Upper lobe of left lung (tissue), 6 donors: ENCODE data around the gene DAPK2. TPM values are rescaled to one million over a fixed set of nuclear protein-coding genes. Genes with fewer than 3 reads are reported as not detected.
A peak's percentile ranks its signal among the peaks of the same experiment; 100 is the strongest.

Source experiments
- ATAC-seq, 2 donors: fragments of 200-7000 bp; cut with Tn5 transposase; one replicate each; pipeline ENCODE4 v1.9.1; 2022; ENCODE audit warnings: mild to moderate bottlenecking in 2 of 2, moderate library complexity in 2 of 2; ENCODE audit not compliant: low FRiP score in 2 of 2
- DNase-seq, 2 donors: peaks; one replicate each; pipeline ENCODE4 v3.0.0-alpha.2; 2019 to 2020
- H3K27ac ChIP-seq, 4 donors: fragments of 200-600 bp; sonication (generic); one replicate each; pipeline ENCODE4 v1.5.1; 2016 to 2019
- H3K27me3 ChIP-seq, 4 donors: fragments of 200-600 bp; sonication (generic); one replicate each; pipeline ENCODE4 v1.5.1; 2017 to 2019
- H3K36me3 ChIP-seq, 4 donors: fragments of 200-600 bp; sonication (generic); one replicate each; pipeline ENCODE4 v1.5.1; 2016 to 2019
- H3K4me1 ChIP-seq, 4 donors: fragments of 200-600 bp; sonication (generic); one replicate each; pipeline ENCODE4 v1.5.1; 2018 to 2019
- H3K4me3 ChIP-seq, 4 donors: fragments of 200-600 bp; sonication (generic); one replicate each; pipeline ENCODE4 v1.5.1; 2017 to 2019; ENCODE audit warnings: mild to moderate bottlenecking in 2 of 4, moderate library complexity in 1 of 4
- H3K9me3 ChIP-seq, 4 donors: fragments of 200-600 bp; sonication (generic); one replicate each; pipeline ENCODE4 v1.5.1; 2018 to 2019
- CTCF ChIP-seq, 6 experiments: fragments of 450-650 bp in 4 of 6; fragments of 200-600 bp in 2 of 6; sonication (generic) in 2 of 6; IDR thresholded peaks; one replicate each; pipeline ENCODE4 v1.5.1; 2016 to 2019; ENCODE audit warnings: antibody characterized with exemption in 6 of 6
- EP300 ChIP-seq, 4 donors: sonication (generic); formaldehyde crosslinking; IDR thresholded peaks; one replicate each; pipeline ENCODE4 v1.5.1; 2017; ENCODE audit warnings: antibody characterized with exemption in 4 of 4, control low read depth in 2 of 4
- POLR2A ChIP-seq, 4 donors: fragments of 450-650 bp; IDR thresholded peaks; one replicate each; pipeline ENCODE4 v1.5.1; 2016 to 2017; ENCODE audit warnings: antibody characterized with exemption in 4 of 4, mild to moderate bottlenecking in 2 of 4
- POLR2AphosphoS5 ChIP-seq, 2 donors: sonication (generic); formaldehyde crosslinking; IDR thresholded peaks; one replicate each; pipeline ENCODE4 v1.5.1; 2017; ENCODE audit warnings: antibody characterized with exemption in 2 of 2
- WGBS, 2 donors: methylation state at CpG; one replicate each; pipeline ENCODE4 v1.1.5; 2017 to 2018; 5-methylcytosine and 5-hydroxymethylcytosine counted together
- total RNA-seq, 6 donors: library from RNA; depleted of rRNA in 4 of 6; stranded (reverse); fragments of >200 nt in 4 of 6; gene quantifications; one replicate each; pipeline versions ENCODE4 v1.1.0 to v1.2.1, GENCODE V29; 2016 to 2021
- donor health status: DM: no; HTN: no; CAD: no; lungs with moderate emphysema.
- donor health status: DM: no; HTN: yes; CAD: no; lungs with severe emphysema.

Gene DAPK2
- total RNA-seq, 6 donors from 2014 or later: 58.3 to 270 (median 136) TPM

GRCh38 chr15:63881431-63881830 is 164.9 kb downstream of the DAPK2 start:
- Histone ChIP-seq H3K27me3 (no peaks in the 10 kb centered on the region), H3K4me3 (no peak overlapping the region), H3K9me3 (no peaks in the 10 kb centered on the region), H3K27ac (no peak overlapping the region), H3K4me1 (peaks cover 0 to 8% (median 0%) of the 10 kb centered on the region in 4 donors), H3K36me3 (no peaks in the 10 kb centered on the region)
- ATAC-seq (no peak), DNase-seq (no peak)
- TF ChIP-seq CTCF (IDR thresholded peaks at IDR 0.05) (no peak), POLR2AphosphoS5 (IDR thresholded peaks at IDR 0.05) (no peak), POLR2A (IDR thresholded peaks at IDR 0.05) (no peak), EP300 (IDR thresholded peaks at IDR 0.05) (no peak)
- WGBS, 2 donors: 66 to 84% methylated on average over 6 of the region's 6 CpGs

- H3K4me1 ChIP-seq: peaks cover 0 to 8% (median 0%) of the 10 kb centered on the region in 4 donors
- no peaks in the 10 kb centered on the region for H3K9me3 ChIP-seq
- ATAC-seq (no peak), DNase-seq (no peak)
- 34 to 43% methylated on average over 5 of the region's 5 CpGs for WGBS, 2 donors
- H3K4me3 ChIP-seq: no peak overlapping the region
- H3K36me3 ChIP-seq: no peaks in the 10 kb centered on the region
- TF ChIP-seq POLR2A (IDR thresholded peaks at IDR 0.05): no peak
- H3K27ac ChIP-seq: no peak overlapping the region
- no peaks in the 10 kb centered on the region for H3K27me3 ChIP-seq
Observed at GRCh38 chr15:63880744-63881143, 165.5 kb downstream of the DAPK2 start.

GRCh38 chr15:63879995-63880394 is 166.3 kb downstream of the DAPK2 start:
- Histone ChIP-seq H3K4me1 (peaks cover 0 to 8% (median 0%) of the 10 kb centered on the region in 4 donors), H3K4me3 (no peak overlapping the region), H3K27ac (no peak overlapping the region), H3K36me3 (no peaks in the 10 kb centered on the region), H3K27me3 (no peaks in the 10 kb centered on the region), H3K9me3 (no peaks in the 10 kb centered on the region)
- WGBS, 2 donors: 78% methylated on average over 1 of the region's 1 CpG; no CpG with 5 or more reads in 1 of the 2 donors
- no peak for TF ChIP-seq POLR2A (IDR thresholded peaks at IDR 0.05)
- no peak for TF ChIP-seq POLR2AphosphoS5 (IDR thresholded peaks at IDR 0.05)
- no peak for TF ChIP-seq EP300 (IDR thresholded peaks at IDR 0.05)
- TF ChIP-seq CTCF (IDR thresholded peaks at IDR 0.05): no peak
- ATAC-seq (no peak), DNase-seq (no peak)

- TF ChIP-seq POLR2AphosphoS5 (IDR thresholded peaks at IDR 0.05) (no peak), EP300 (IDR thresholded peaks at IDR 0.05) (no peak), POLR2A (IDR thresholded peaks at IDR 0.05) (no peak), CTCF (IDR thresholded peaks at IDR 0.05) (no peak)
- WGBS, 2 donors: 66 to 84% methylated on average over 3 of the region's 3 CpGs
Observed at GRCh38 chr15:63879211-63879610, 167.1 kb downstream of the DAPK2 start.

GRCh38 chr15:63877713-63878271 is 168.5 kb downstream of the DAPK2 start:
- DNase-seq: no peak
- Histone ChIP-seq H3K27me3 (no peaks in the 10 kb centered on the region), H3K4me1 (peaks cover 0 to 8% (median 0%) of the 10 kb centered on the region in 4 donors), H3K4me3 (no peak overlapping the region), H3K27ac (no peak overlapping the region), H3K36me3 (no peaks in the 10 kb centered on the region), H3K9me3 (no peaks in the 10 kb centered on the region)
- TF ChIP-seq EP300 (IDR thresholded peaks at IDR 0.05) (no peak), POLR2A (IDR thresholded peaks at IDR 0.05) (no peak), CTCF (IDR thresholded peaks at IDR 0.05) (peak in 1 of 6 experiments; percentile 10)
- 72% methylated on average over 5 of the region's 5 CpGs for WGBS, 2 donors
- ATAC-seq: no peak

More at GRCh38 chr15:63879211-63879610, 167.1 kb downstream of the DAPK2 start:
- H3K4me3 ChIP-seq: no peak overlapping the region
- H3K4me1 ChIP-seq: peaks cover 0 to 8% (median 0%) of the 10 kb centered on the region in 4 donors
- no peak for ATAC-seq
- H3K36me3 ChIP-seq: no peaks in the 10 kb centered on the region
- no peak overlapping the region for H3K27ac ChIP-seq
- no peaks in the 10 kb centered on the region for H3K27me3 ChIP-seq
- H3K9me3 ChIP-seq: no peaks in the 10 kb centered on the region
- no peak for DNase-seq
